Cardiac muscle cell (in vitro differentiated cells and primary cell): ENCODE results near the gene ARHGEF33. TPM values are rescaled to one million over a fixed set of nuclear protein-coding genes. Genes with fewer than 3 reads are reported as not detected.

Source experiments
- DNase-seq, 2 donors: peaks; one replicate each; pipeline versions ENCODE4 v3.0.0 to v3.0.0-alpha.2; 2010 to 2017; ENCODE audit warnings: low read depth in 1 of 2, low spot score in 1 of 2
- H3K27ac ChIP-seq: fragments of 200-600 bp; sonication (generic); 2 replicates; pipeline ENCODE4 v1.5.1; 2016
- H3K27me3 ChIP-seq: fragments of 200-600 bp; sonication (generic); 2 replicates; pipeline ENCODE4 v1.6.0; 2016; ENCODE audit warnings: control low read depth
- H3K36me3 ChIP-seq: fragments of 200-600 bp; sonication (generic); 2 replicates; pipeline ENCODE4 v1.5.1; 2016; ENCODE audit warnings: control low read depth
- H3K4me1 ChIP-seq: fragments of 200-600 bp; sonication (generic); 2 replicates; pipeline ENCODE4 v1.8.1; 2017; ENCODE audit warnings: low read depth, mild to moderate bottlenecking, mixed run types
- H3K4me3 ChIP-seq: fragments of 200-600 bp; sonication (generic); 2 replicates; pipeline ENCODE4 v1.5.1; 2016; ENCODE audit warnings: mild to moderate bottlenecking
- H3K9me3 ChIP-seq: fragments of 200-600 bp; sonication (generic); 2 replicates; pipeline ENCODE4 v1.5.1; 2017; ENCODE audit warnings: low read depth, mild to moderate bottlenecking, control low read depth
- CTCF ChIP-seq: IDR thresholded peaks from 2 replicates; pipeline ENCODE4 v1.5.1; 2012; ENCODE audit warnings: low read depth, mild to moderate bottlenecking, low read length
- polyA plus RNA-seq: library from polyadenylated mRNA; unstranded; fragments of >200 nt; fragmentation: Nextera tagmentation; extraction: Ambion mirVana; gene quantifications from 2 replicates; pipeline ENCODE4 v1.2.1, GENCODE V29; 2016
- total RNA-seq: library from RNA; depleted of rRNA; stranded (reverse); fragments of >200 nt; gene quantifications from 2 replicates; pipeline ENCODE4 v1.2.3, GENCODE V29; 2016

Gene ARHGEF33
- total and polyA plus RNA-seq, 2 experiments from 2014 or later, result 1.0 TPM

DNA sequence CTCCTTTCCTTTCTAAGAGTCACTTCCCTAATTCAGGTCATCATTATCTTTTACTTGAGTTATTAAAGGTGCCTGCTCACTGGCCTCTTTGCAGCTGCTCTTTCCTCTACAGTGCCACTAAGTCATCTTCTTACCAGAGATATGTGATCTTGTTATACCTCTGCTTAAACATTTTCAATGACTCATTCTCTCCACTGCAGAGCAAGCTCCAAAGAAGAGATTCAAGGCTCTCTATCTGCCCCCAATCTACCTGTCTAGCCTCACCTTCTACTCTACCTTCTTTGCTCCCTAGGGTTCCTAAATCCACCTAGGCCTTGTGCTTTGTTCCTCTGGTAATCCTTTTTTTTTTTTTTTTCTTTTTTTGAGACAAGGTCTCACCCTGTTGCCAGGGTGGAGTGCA lies 3.1 kb downstream of the ARHGEF33 start:
- no peak overlapping the region for H3K27ac ChIP-seq
- H3K4me3 ChIP-seq, result no peak overlapping the region
- no peak for TF ChIP-seq CTCF
- H3K4me1 ChIP-seq, result no peaks in the 10 kb centered on the region
- DNase-seq, result no peak
- no peaks in the 10 kb centered on the region for H3K27me3 ChIP-seq
- H3K36me3 ChIP-seq, result no peaks in the 10 kb centered on the region
- H3K9me3 ChIP-seq, result no peaks in the 10 kb centered on the region

DNA sequence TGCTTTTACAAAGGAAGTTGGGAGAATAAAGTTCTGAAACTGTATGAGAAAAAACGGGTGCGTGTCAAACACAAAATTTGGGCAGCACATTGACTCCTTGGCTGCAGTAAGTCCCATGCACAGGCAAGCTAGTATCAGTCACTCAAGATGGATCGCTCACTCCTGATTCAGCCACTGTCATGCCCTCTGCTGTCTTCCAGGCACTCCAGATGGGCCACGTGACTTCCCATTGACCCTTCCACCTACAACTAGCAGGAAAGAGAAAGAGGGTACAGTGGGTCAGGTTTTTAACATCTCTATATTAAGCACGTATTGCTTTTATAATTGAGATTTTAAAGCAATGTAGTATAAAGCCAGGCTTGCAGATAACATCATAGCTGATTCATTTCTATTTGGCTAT lies 8.6 kb downstream of the ARHGEF33 start:
- TF ChIP-seq CTCF, result no peak
- no peaks in the 10 kb centered on the region for H3K36me3 ChIP-seq
- no peaks in the 10 kb centered on the region for H3K27me3 ChIP-seq
- DNase-seq, result no peak
- no peak overlapping the region for H3K4me3 ChIP-seq
- no peaks in the 10 kb centered on the region for H3K4me1 ChIP-seq
- no peaks in the 10 kb centered on the region for H3K9me3 ChIP-seq
- no peak overlapping the region for H3K27ac ChIP-seq

- H3K27me3 ChIP-seq, result no peaks in the 10 kb centered on the region
- no peaks in the 10 kb centered on the region for H3K9me3 ChIP-seq
- no peak for DNase-seq
- no peaks in the 10 kb centered on the region for H3K4me1 ChIP-seq
- no peaks in the 10 kb centered on the region for H3K36me3 ChIP-seq
- TF ChIP-seq CTCF, result no peak
- H3K27ac ChIP-seq, result no peak overlapping the region
- no peak overlapping the region for H3K4me3 ChIP-seq
Observed at GRCh38 chr2:38900726-38901125, 11.1 kb downstream of the ARHGEF33 start.

DNA sequence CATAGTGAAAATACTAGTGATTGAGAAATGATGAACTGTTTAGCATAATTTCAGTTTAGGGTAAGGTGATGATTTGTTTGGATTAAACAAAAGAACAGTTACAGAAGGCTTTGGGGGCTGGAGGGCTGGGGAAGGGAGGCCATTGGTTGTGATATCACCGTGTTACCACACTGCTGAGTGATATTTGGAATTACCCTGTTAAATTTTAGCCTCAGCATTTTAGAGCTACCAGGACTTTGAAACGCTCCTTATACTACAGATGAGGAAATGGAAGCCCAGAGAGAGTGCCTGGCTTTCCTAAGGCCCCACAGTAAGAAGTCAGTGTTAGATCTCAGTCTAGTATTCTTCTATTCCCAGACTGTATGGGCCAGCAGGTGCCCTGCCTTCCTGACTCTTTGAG lies 15.6 kb downstream of the ARHGEF33 start:
- no peak for TF ChIP-seq CTCF
- Histone ChIP-seq H3K9me3 (no peaks in the 10 kb centered on the region), H3K36me3 (no peaks in the 10 kb centered on the region), H3K4me3 (no peak overlapping the region), H3K27me3 (no peaks in the 10 kb centered on the region), H3K27ac (no peak overlapping the region), H3K4me1 (no peaks in the 10 kb centered on the region)
- no peak for DNase-seq

DNA sequence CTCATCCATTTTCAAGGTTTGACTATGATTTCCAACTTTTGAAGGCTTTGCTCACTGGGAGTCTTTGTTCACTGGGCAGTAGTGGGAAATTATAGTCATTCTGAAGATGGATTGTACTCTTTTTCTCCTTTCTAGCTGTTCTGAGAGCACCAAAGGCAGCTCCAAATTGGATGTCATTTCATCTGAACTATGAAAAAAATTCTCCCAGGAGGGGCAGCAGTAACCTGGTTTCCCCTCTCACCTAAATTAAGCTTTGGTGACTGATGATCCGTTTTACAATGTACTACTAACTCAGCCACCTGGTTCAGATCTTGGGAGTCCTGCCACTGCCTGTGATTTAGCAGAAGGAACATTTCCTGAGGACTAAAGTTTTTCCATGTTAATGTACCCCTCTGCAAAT lies 17.6 kb downstream of the ARHGEF33 start:
- H3K4me1 ChIP-seq, result no peaks in the 10 kb centered on the region
- TF ChIP-seq CTCF, result no peak
- no peak for DNase-seq
- H3K36me3 ChIP-seq, result no peaks in the 10 kb centered on the region
- no peak overlapping the region for H3K27ac ChIP-seq
- no peak overlapping the region for H3K4me3 ChIP-seq
- H3K27me3 ChIP-seq, result no peaks in the 10 kb centered on the region
- no peaks in the 10 kb centered on the region for H3K9me3 ChIP-seq
